HepG2 (cell line): Measurements from ENCODE around the gene GCHFR. TPM values are rescaled to one million over a fixed set of nuclear protein-coding genes. Genes with fewer than 3 reads are reported as not detected.

Source experiments
- MEIS2 ChIP-seq: sonication (generic); formaldehyde crosslinking; IDR thresholded peaks from 2 replicates; pipeline ENCODE4 v1.9.0; 2021; ENCODE audit warnings: mild to moderate bottlenecking, missing genetic modification reagents
- PITX1 ChIP-seq: sonication (generic); formaldehyde crosslinking; IDR thresholded peaks from 2 replicates; pipeline ENCODE4 v1.5.1; 2020; ENCODE audit warnings: mild to moderate bottlenecking, missing genetic modification reagents
- POGZ ChIP-seq: sonication (generic); formaldehyde crosslinking; IDR thresholded peaks from 2 replicates; pipeline ENCODE4 v1.4.0; 2020; ENCODE audit warnings: mild to moderate bottlenecking, missing genetic modification reagents
- SOX5 ChIP-seq: IDR thresholded peaks from 2 replicates; pipeline ENCODE4 v1.6.1; 2016; ENCODE audit warnings: borderline replicate concordance
- TOE1 ChIP-seq: sonication (generic); formaldehyde crosslinking; IDR thresholded peaks from 2 replicates; pipeline ENCODE4 v1.4.0; 2020; ENCODE audit warnings: mild to moderate bottlenecking, missing genetic modification reagents
- U2AF2 ChIP-seq: fragments of 200-400 bp; formaldehyde crosslinking; IDR thresholded peaks from 2 replicates; pipeline ENCODE4 v1.6.1; 2017; ENCODE audit warnings: low read depth, mild to moderate bottlenecking, low read length
- ZKSCAN8 ChIP-seq: IDR thresholded peaks from 2 replicates; pipeline ENCODE4 v1.6.1; 2016; ENCODE audit warnings: borderline replicate concordance, missing genetic modification reagents, missing compliant biosample characterization
- ZNF12 ChIP-seq: sonication (generic); formaldehyde crosslinking; IDR thresholded peaks from 2 replicates; pipeline ENCODE4 v1.5.0; 2020; ENCODE audit warnings: missing genetic modification reagents
- ZNF234 ChIP-seq: sonication (generic); formaldehyde crosslinking; conservative IDR thresholded peaks from 2 replicates; pipeline ENCODE4 v1.5.1; 2020; ENCODE audit warnings: mild to moderate bottlenecking, missing genetic modification reagents
- ZNF460 ChIP-seq: sonication (generic); formaldehyde crosslinking; IDR thresholded peaks from 2 replicates; pipeline ENCODE4 v1.5.1; 2020; ENCODE audit warnings: missing genetic modification reagents, mild to moderate bottlenecking, borderline replicate concordance
- ZNF670 ChIP-seq: sonication (generic); formaldehyde crosslinking; IDR thresholded peaks from 2 replicates; pipeline ENCODE4 v1.8.0; 2022; ENCODE audit warnings: mild to moderate bottlenecking, missing genetic modification reagents, borderline replicate concordance
- ZNF790 ChIP-seq: sonication (generic); formaldehyde crosslinking; IDR thresholded peaks from 2 replicates; pipeline ENCODE4 v1.8.0; 2022; ENCODE audit warnings: missing genetic modification reagents, mild to moderate bottlenecking, borderline replicate concordance
- ZSCAN20 ChIP-seq: sonication (generic); formaldehyde crosslinking; IDR thresholded peaks from 2 replicates; pipeline ENCODE4 v1.4.0; 2020; ENCODE audit warnings: missing genetic modification reagents, mild to moderate bottlenecking, borderline replicate concordance
- polyA plus RNA-seq, 8 experiments: library from polyadenylated mRNA; depleted of rRNA in 3 of 8; stranded (reverse) in 7 of 8; unstranded in 1 of 8; fragments of >200 nt; fragmentation: Illumina TruSeq in 4 of 8; extraction: Trizol in 4 of 8; gene quantifications; 2 replicates each; pipeline versions ENCODE4 v1.2.1 to v1.2.3, GENCODE V29; 2011 to 2016; ENCODE audit warnings: low read depth in 4 of 8, missing spikeins in 1 of 8, mixed read lengths in 1 of 8; ENCODE audit not compliant: insufficient read depth in 1 of 8
- total RNA-seq, 5 experiments: library from RNA; depleted of rRNA; stranded (reverse); fragments of >200 nt; fragmentation: Illumina TruSeq; extraction: Trizol; gene quantifications; 2 replicates each; pipeline ENCODE4 v1.2.3, GENCODE V29; 2016; ENCODE audit warnings: low read depth in 1 of 5
- TF ChIP-seq, protein P1 (sequence below): IDR thresholded peaks from 2 replicates; pipeline ENCODE4 v1.6.1; 2016; ENCODE audit warnings: missing compliant biosample characterization, missing genetic modification reagents, borderline replicate concordance
- TF ChIP-seq, protein P2 (sequence below): sonication (generic); formaldehyde crosslinking; IDR thresholded peaks from 2 replicates; pipeline ENCODE4 v1.4.0; 2020; ENCODE audit warnings: mild to moderate bottlenecking, missing genetic modification reagents
- TF ChIP-seq, protein P3 (sequence below): sonication (generic); formaldehyde crosslinking; IDR thresholded peaks from 2 replicates; pipeline ENCODE4 v1.8.0; 2022; ENCODE audit warnings: mild to moderate bottlenecking, missing genetic modification reagents, moderate library complexity
- TF ChIP-seq, protein P4 (sequence below): sonication (generic); formaldehyde crosslinking; IDR thresholded peaks from 2 replicates; pipeline ENCODE4 v1.4.0; 2020; ENCODE audit warnings: missing genetic modification reagents, low read depth, mild to moderate bottlenecking, borderline replicate concordance
- TF ChIP-seq, protein P5 (sequence below): sonication (generic); formaldehyde crosslinking; IDR thresholded peaks from 2 replicates; pipeline ENCODE4 v1.4.0; 2020; ENCODE audit warnings: missing genetic modification reagents

The GCHFR gene
- total and polyA plus RNA-seq, 2 of the 13 experiments (the other 11 are each of a cell fraction or from before 2014, with no cell fraction given), result 51.5 to 92.4 TPM

DNA sequence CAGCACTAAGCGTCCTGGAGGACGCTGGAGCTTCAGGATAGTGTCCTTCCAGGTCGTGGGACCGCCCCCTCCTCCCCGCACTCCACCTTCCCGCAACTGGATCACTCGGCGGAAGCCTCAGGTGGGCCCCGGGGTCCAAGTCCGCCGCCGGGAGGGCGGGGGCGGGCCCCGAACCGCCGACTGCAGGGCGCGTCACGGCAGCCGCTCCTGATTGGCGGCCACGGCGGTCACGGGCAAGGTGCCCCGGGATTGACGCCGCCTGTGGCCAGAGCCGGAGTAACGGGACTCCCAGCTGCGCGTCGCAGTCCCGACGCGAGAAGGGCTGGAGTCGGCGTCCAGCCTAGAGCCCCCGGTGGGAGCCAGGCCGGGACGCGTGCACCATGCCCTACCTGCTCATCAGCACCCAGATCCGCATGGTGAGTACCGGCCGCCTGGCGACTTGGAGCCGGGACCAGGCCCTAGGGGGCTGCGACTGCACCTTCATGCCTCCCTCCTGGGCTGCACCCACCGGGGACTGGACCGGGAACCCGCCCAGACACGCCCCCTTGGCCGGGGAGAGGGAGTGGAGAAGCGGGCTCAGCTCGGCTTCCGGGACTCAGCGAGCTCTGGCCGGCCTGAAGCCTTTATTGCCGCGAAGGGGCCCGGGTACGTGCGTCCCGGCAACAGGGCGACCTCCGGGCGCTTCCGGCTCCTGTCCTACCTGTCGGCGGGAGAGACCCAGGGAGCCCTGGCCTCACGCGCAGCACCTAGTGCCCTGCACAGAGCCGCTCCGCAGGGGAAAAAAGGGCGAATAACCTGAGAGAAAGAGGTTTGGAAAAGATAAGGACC is at the start of gene GCHFR (continued):
- TF ChIP-seq, protein P1, sequence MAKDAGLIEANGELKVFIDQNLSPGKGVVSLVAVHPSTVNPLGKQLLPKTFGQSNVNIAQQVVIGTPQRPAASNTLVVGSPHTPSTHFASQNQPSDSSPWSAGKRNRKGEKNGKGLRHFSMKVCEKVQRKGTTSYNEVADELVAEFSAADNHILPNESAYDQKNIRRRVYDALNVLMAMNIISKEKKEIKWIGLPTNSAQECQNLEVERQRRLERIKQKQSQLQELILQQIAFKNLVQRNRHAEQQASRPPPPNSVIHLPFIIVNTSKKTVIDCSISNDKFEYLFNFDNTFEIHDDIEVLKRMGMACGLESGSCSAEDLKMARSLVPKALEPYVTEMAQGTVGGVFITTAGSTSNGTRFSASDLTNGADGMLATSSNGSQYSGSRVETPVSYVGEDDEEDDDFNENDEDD (CRISPR knock-in tag), result peak; percentile 71
- TF ChIP-seq ZSCAN20 (CRISPR knock-in tag) (no peak), SOX5 (CRISPR knock-in tag) (peak; percentile 48; the same call in 1 of the 2 replicates), ZKSCAN8 (peak; percentile 44; the same call in 1 of the 2 replicates), PITX1 (peak; percentile 6; the same call in 1 of the 2 replicates), ZNF234 (CRISPR knock-in tag) (peak; percentile 43; the same call in 1 of the 2 replicates), ZNF670 (CRISPR knock-in tag) (no peak; the same call in 1 of the 2 replicates), TOE1 (CRISPR knock-in tag) (no peak), ZNF460 (CRISPR knock-in tag) (no peak; the same call in 1 of the 2 replicates), ZNF790 (CRISPR knock-in tag) (no peak; the same call in 1 of the 2 replicates), ZNF12 (CRISPR knock-in tag) (peak; percentile 38; the same call in 1 of the 2 replicates), POGZ (peak; percentile 18; the same call in 1 of the 2 replicates), U2AF2 (no peak), MEIS2 (CRISPR knock-in tag) (peak; percentile 81; the same call in 1 of the 2 replicates)
- TF ChIP-seq, protein P2, sequence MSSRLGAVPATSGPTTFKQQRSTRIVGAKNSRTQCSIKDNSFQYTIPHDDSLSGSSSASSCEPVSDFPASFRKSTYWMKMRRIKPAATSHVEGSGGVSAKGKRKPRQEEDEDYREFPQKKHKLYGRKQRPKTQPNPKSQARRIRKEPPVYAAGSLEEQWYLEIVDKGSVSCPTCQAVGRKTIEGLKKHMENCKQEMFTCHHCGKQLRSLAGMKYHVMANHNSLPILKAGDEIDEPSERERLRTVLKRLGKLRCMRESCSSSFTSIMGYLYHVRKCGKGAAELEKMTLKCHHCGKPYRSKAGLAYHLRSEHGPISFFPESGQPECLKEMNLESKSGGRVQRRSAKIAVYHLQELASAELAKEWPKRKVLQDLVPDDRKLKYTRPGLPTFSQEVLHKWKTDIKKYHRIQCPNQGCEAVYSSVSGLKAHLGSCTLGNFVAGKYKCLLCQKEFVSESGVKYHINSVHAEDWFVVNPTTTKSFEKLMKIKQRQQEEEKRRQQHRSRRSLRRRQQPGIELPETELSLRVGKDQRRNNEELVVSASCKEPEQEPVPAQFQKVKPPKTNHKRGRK (CRISPR knock-in tag), result no peak
- TF ChIP-seq, protein P3, sequence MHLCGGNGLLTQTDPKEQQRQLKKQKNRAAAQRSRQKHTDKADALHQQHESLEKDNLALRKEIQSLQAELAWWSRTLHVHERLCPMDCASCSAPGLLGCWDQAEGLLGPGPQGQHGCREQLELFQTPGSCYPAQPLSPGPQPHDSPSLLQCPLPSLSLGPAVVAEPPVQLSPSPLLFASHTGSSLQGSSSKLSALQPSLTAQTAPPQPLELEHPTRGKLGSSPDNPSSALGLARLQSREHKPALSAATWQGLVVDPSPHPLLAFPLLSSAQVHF, result 0 out of 2 replicates have a peak, but pooled peaks have one; percentile 49
- TF ChIP-seq, protein P4, sequence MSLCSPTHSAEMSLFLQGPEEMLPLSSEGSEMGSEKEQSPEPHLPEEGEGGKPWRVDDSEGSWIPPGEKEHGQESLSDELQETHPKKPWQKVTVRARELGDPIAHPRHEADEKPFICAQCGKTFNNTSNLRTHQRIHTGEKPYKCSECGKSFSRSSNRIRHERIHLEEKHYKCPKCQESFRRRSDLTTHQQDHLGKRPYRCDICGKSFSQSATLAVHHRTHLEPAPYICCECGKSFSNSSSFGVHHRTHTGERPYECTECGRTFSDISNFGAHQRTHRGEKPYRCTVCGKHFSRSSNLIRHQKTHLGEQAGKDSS, result no peak
- TF ChIP-seq, protein P5, sequence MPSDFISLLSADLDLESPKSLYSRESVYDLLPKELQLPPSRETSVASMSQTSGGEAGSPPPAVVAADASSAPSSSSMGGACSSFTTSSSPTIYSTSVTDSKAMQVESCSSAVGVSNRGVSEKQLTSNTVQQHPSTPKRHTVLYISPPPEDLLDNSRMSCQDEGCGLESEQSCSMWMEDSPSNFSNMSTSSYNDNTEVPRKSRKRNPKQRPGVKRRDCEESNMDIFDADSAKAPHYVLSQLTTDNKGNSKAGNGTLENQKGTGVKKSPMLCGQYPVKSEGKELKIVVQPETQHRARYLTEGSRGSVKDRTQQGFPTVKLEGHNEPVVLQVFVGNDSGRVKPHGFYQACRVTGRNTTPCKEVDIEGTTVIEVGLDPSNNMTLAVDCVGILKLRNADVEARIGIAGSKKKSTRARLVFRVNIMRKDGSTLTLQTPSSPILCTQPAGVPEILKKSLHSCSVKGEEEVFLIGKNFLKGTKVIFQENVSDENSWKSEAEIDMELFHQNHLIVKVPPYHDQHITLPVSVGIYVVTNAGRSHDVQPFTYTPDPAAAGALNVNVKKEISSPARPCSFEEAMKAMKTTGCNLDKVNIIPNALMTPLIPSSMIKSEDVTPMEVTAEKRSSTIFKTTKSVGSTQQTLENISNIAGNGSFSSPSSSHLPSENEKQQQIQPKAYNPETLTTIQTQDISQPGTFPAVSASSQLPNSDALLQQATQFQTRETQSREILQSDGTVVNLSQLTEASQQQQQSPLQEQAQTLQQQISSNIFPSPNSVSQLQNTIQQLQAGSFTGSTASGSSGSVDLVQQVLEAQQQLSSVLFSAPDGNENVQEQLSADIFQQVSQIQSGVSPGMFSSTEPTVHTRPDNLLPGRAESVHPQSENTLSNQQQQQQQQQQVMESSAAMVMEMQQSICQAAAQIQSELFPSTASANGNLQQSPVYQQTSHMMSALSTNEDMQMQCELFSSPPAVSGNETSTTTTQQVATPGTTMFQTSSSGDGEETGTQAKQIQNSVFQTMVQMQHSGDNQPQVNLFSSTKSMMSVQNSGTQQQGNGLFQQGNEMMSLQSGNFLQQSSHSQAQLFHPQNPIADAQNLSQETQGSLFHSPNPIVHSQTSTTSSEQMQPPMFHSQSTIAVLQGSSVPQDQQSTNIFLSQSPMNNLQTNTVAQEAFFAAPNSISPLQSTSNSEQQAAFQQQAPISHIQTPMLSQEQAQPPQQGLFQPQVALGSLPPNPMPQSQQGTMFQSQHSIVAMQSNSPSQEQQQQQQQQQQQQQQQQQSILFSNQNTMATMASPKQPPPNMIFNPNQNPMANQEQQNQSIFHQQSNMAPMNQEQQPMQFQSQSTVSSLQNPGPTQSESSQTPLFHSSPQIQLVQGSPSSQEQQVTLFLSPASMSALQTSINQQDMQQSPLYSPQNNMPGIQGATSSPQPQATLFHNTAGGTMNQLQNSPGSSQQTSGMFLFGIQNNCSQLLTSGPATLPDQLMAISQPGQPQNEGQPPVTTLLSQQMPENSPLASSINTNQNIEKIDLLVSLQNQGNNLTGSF, result 0 out of 2 replicates have a peak, but pooled peaks have one; percentile 18
